Measurements from ENCODE around the gene MXI1. TPM values are rescaled to one million over a fixed set of nuclear protein-coding genes. Genes with fewer than 3 reads are reported as not detected.
A peak's percentile ranks its signal among the peaks of the same experiment; 100 is the strongest.
"Not testable (repeated sequence)": the region's sequence is repeated elsewhere in the genome, so short reads cannot be mapped to it uniquely, and the experiment has no call there.

The MXI1 gene
- total RNA-seq, 3 donors from 2014 or later, result 75.4 to 137 (median 79.5) TPM

- Histone ChIP-seq H3K4me3 (peak overlapping the region; percentile 6 to 56 (median 26)), H3K36me3 (no peaks in the 10 kb centered on the region), H3K4me1 (peaks cover 0 to 22% of the 10 kb centered on the region in 2 donors), H3K27ac (peak overlapping the region; percentile 71 to 81), H3K9me3 (no peaks in the 10 kb centered on the region), H3K27me3 (no peaks in the 10 kb centered on the region)
- DNase-seq (ENCODE audit: low spot score in 2 of 2), result no peak
- intact Hi-C loops (cut with DNase I; ENCODE audit: low total_unique reads), result loop anchor here (10.0 kb wide), 1 partner anchor 125 kb away; no protein-coding TSS in a partner anchor
- no peak for TF ChIP-seq POLR2A (IDR thresholded peaks at IDR 0.05)
- TF ChIP-seq POLR2AphosphoS5 (IDR thresholded peaks at IDR 0.05), result no peak
- no peak for TF ChIP-seq CTCF (IDR thresholded peaks at IDR 0.05)
Observed at GRCh38 chr10:110269374-110270318, 62.2 kb downstream of the MXI1 start.

GRCh38 chr10:110272995-110273394 is 65.6 kb downstream of the MXI1 start:
- not testable (repeated sequence) for DNase-seq (ENCODE audit: low spot score in 2 of 2); H3K4me3 ChIP-seq; H3K9me3 ChIP-seq; H3K36me3 ChIP-seq; H3K27me3 ChIP-seq
- Histone ChIP-seq H3K27ac (peak overlapping the region; percentile 32 to 68), H3K4me1 (peaks cover 0 to 22% of the 10 kb centered on the region in 2 donors)
- intact Hi-C loops (cut with DNase I; ENCODE audit: low total_unique reads), result loop anchor here (10.0 kb wide), 1 partner anchor 128 kb away; no protein-coding TSS in a partner anchor

- intact Hi-C loops (cut with DNase I; ENCODE audit: low total_unique reads), result loop anchor here (10.0 kb wide), 1 partner anchor 129 kb away; no protein-coding TSS in a partner anchor
- Histone ChIP-seq H3K27me3 (no peaks in the 10 kb centered on the region), H3K4me3 (peak overlapping the region in 2 of 3 donors; percentile 7 to 13), H3K27ac (peak overlapping the region; percentile 42 to 68), H3K4me1 (peaks cover 0 to 17% of the 10 kb centered on the region in 2 donors), H3K36me3 (no peaks in the 10 kb centered on the region), H3K9me3 (no peaks in the 10 kb centered on the region)
- peak in 1 of 2 donors; percentile 79 for DNase-seq (ENCODE audit: low spot score in 2 of 2)
- TF ChIP-seq POLR2AphosphoS5 (IDR thresholded peaks at IDR 0.05) (peak in 1 of 3 donors; percentile 49), CTCF (IDR thresholded peaks at IDR 0.05) (no peak), POLR2A (IDR thresholded peaks at IDR 0.05) (no peak)
Observed at GRCh38 chr10:110273474-110273873, 66.1 kb downstream of the MXI1 start.

GRCh38 chr10:110274072-110274627 is 66.7 kb downstream of the MXI1 start:
- Histone ChIP-seq H3K9me3 (no peaks in the 10 kb centered on the region), H3K4me1 (peaks cover 0 to 14% of the 10 kb centered on the region in 2 donors), H3K36me3 (no peaks in the 10 kb centered on the region), H3K27ac (peak overlapping the region; percentile 42 to 68), H3K27me3 (no peaks in the 10 kb centered on the region), H3K4me3 (peak overlapping the region in 2 of 3 donors; percentile 7 to 13)
- intact Hi-C loops (cut with DNase I; ENCODE audit: low total_unique reads), result loop anchor here (10.0 kb wide), 1 partner anchor 129 kb away; no protein-coding TSS in a partner anchor
- DNase-seq (ENCODE audit: low spot score in 2 of 2), result no peak
- TF ChIP-seq POLR2A (IDR thresholded peaks at IDR 0.05) (no peak), POLR2AphosphoS5 (IDR thresholded peaks at IDR 0.05) (no peak), CTCF (IDR thresholded peaks at IDR 0.05) (peak in 2 of 3 donors; percentile 22 to 23)

- Histone ChIP-seq H3K9me3 (no peaks in the 10 kb centered on the region), H3K4me3 (no peak overlapping the region), H3K27ac (peak overlapping the region; percentile 30 to 68), H3K4me1 (peaks cover 0 to 14% of the 10 kb centered on the region in 2 donors), H3K27me3 (no peaks in the 10 kb centered on the region), H3K36me3 (no peaks in the 10 kb centered on the region)
- TF ChIP-seq POLR2A (IDR thresholded peaks at IDR 0.05), result no peak
- no peak for TF ChIP-seq POLR2AphosphoS5 (IDR thresholded peaks at IDR 0.05)
- TF ChIP-seq CTCF (IDR thresholded peaks at IDR 0.05), result no peak
- DNase-seq (ENCODE audit: low spot score in 2 of 2), result no peak
- intact Hi-C loops (cut with DNase I; ENCODE audit: low total_unique reads), result loop anchor here (10.0 kb wide), 1 partner anchor 130 kb away; no protein-coding TSS in a partner anchor
Observed at GRCh38 chr10:110274647-110275046, 67.2 kb downstream of the MXI1 start.
